A673 (cell line): Measurements from ENCODE around the gene NOD1.

Experiments used
- EZH2 ChIP-seq: fragments of 200-600 bp; sonication (generic); IDR thresholded peaks from 2 replicates; pipeline ENCODE4 v1.6.1; 2017; ENCODE audit warnings: borderline replicate concordance, low read depth, mild to moderate bottlenecking, mixed read lengths, antibody characterized with exemption, low read length; ENCODE audit not compliant: poor library complexity, severe bottlenecking
- TF ChIP-seq, protein P1 (sequence below): fragments of 300-800, 200-600 bp; sonication (generic); conservative IDR thresholded peaks from 2 replicates; pipeline ENCODE4 v1.5.1; 2017; ENCODE audit warnings: low read depth, mild to moderate bottlenecking, antibody characterized with exemption, low read length, moderate library complexity, mixed read lengths

DNA sequence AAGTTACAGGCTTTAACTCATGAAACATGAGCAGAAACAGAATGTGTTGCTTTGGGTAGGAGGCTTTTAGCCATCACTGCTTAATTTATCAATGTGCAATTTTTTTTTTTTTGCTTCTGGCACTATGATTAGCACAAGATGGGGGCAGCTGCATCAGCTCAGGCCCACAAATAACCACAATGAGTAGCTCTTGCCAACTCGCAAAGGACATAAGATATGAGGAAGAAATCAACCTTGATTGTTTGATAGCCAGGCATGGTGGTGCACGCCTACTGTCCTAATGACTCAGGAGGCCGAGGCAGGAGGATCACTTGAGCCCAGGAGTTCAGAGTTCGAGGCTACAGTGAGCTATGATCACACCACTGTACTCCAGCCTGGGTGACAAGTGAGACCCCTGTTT, 12.3 kb downstream of the NOD1 start:
- TF ChIP-seq, protein P1, sequence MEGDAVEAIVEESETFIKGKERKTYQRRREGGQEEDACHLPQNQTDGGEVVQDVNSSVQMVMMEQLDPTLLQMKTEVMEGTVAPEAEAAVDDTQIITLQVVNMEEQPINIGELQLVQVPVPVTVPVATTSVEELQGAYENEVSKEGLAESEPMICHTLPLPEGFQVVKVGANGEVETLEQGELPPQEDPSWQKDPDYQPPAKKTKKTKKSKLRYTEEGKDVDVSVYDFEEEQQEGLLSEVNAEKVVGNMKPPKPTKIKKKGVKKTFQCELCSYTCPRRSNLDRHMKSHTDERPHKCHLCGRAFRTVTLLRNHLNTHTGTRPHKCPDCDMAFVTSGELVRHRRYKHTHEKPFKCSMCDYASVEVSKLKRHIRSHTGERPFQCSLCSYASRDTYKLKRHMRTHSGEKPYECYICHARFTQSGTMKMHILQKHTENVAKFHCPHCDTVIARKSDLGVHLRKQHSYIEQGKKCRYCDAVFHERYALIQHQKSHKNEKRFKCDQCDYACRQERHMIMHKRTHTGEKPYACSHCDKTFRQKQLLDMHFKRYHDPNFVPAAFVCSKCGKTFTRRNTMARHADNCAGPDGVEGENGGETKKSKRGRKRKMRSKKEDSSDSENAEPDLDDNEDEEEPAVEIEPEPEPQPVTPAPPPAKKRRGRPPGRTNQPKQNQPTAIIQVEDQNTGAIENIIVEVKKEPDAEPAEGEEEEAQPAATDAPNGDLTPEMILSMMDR: no peak
- no peak for TF ChIP-seq EZH2
